ENCODE results near the gene ARHGEF18. TPM values are rescaled to one million over a fixed set of nuclear protein-coding genes. Genes with fewer than 3 reads are reported as not detected.

Gene ARHGEF18
- total RNA-seq, 6 donors from 2014 or later: 56.1 to 106 (median 66.0) TPM

DNA sequence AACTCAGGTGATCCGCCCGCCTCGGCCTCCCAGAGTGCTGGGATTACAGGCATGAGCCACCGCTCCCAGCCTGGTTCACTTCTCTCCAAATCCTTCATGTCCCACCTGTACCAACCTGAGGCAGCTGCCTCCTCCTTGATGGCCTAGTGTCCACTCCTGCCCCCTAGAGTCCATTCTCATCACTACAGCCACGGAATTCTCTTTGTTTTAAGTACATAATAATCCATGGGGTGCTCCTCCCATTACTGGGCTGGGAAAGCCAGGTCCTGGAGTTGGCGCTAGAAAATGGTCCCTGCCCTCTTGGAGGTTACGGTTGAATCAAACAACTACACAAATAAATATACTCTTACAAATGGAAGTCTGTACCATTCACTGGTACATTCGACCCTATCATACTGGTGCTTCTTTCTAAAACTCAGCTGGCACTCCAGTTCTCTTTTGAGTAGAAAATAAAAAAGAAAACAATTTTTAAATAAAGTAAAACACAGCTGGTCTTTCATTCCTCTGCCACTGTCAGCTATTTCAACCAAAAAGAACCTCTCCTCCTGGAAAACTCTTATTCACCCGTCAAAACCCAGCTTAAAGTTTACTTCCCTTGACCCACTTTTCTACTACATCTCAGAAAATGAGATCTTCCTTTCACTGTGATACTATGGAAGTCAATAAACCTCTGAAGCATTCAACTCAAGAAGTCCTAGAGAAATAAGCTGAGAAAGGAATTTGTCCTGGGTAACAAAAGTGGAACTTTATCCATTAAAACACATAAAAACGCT, 22.4 kb upstream of the ARHGEF18 start:
- Histone ChIP-seq H3K27ac (no peak overlapping the region), H3K36me3 (no peaks in the 10 kb centered on the region), H3K4me1 (no peaks in the 10 kb centered on the region), H3K9me3 (no peaks in the 10 kb centered on the region), H3K4me3 (no peak overlapping the region), H3K27me3 (no peaks in the 10 kb centered on the region)
- TF ChIP-seq, protein P1, sequence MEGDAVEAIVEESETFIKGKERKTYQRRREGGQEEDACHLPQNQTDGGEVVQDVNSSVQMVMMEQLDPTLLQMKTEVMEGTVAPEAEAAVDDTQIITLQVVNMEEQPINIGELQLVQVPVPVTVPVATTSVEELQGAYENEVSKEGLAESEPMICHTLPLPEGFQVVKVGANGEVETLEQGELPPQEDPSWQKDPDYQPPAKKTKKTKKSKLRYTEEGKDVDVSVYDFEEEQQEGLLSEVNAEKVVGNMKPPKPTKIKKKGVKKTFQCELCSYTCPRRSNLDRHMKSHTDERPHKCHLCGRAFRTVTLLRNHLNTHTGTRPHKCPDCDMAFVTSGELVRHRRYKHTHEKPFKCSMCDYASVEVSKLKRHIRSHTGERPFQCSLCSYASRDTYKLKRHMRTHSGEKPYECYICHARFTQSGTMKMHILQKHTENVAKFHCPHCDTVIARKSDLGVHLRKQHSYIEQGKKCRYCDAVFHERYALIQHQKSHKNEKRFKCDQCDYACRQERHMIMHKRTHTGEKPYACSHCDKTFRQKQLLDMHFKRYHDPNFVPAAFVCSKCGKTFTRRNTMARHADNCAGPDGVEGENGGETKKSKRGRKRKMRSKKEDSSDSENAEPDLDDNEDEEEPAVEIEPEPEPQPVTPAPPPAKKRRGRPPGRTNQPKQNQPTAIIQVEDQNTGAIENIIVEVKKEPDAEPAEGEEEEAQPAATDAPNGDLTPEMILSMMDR (IDR thresholded peaks at IDR 0.05): peak in 4 of 6 experiments; percentile 25 to 41 (median 34)
- TF ChIP-seq POLR2AphosphoS5 (IDR thresholded peaks at IDR 0.05) (no peak), EP300 (IDR thresholded peaks at IDR 0.05) (no peak)
- 75 to 77% methylated on average over 10 of the region's 10 CpGs for WGBS, 2 donors
- DNase-seq: no peak
- ATAC-seq (ENCODE audit: low FRiP score in 2 of 2): peak in 1 of 2 donors; percentile 19

DNA sequence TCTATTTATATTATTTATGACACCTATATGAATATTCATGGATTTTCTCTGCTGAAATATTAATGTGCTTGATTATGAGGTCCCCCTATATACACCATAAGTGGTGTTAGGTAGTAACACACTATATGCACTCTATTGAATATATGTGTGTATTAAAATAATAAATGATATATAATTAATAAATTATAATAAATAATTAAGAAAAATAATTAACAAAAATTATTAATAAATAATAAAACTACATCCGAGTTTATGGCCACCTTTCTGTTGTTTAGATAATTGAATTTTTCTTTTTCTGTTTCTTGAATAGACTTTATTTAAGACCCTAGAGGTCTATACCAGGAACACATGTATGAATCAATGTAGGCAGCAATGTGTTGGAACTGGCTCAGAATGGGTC, 20.9 kb upstream of the ARHGEF18 start:
- 61 to 75% methylated on average over 1 of the region's 1 CpG for WGBS, 2 donors

DNA sequence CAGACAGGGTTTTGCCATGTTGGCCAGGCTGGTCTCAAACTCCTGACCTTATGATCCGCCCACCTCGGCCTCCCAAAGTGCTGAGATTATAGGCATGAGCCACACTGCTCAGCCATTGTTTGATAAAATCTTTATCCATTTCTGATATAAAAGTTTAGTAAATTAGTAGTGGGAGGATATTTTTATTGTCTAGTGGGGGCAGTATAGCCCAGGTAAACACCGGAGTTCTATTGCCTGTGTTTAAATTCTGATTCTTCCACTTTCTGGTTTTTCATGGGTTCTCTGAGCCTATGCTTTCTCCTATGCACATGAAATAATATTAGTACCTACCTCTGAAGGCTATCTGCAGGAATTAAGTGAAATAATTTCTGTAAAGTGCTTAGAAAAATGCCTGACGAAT, 20.1 kb upstream of the ARHGEF18 start:
- Histone ChIP-seq H3K9me3 (no peaks in the 10 kb centered on the region), H3K4me1 (peaks cover 0 to 4% (median 0%) of the 10 kb centered on the region in 4 donors), H3K27ac (no peak overlapping the region), H3K4me3 (no peak overlapping the region), H3K27me3 (no peaks in the 10 kb centered on the region), H3K36me3 (no peaks in the 10 kb centered on the region)
- no peak for TF ChIP-seq POLR2AphosphoS5 (IDR thresholded peaks at IDR 0.05)
- no peak for TF ChIP-seq POLR2A (IDR thresholded peaks at IDR 0.05)
- TF ChIP-seq, protein P1 (IDR thresholded peaks at IDR 0.05): no peak
- TF ChIP-seq EP300 (IDR thresholded peaks at IDR 0.05): no peak
- DNase-seq (no peak), ATAC-seq (ENCODE audit: low FRiP score in 2 of 2) (no peak)
- 84 to 89% methylated on average over 4 of the region's 4 CpGs for WGBS, 2 donors

More for the DNA sequence above, 20.9 kb upstream of the ARHGEF18 start:
- ATAC-seq (ENCODE audit: low FRiP score in 2 of 2) (no peak), DNase-seq (no peak)
- Histone ChIP-seq H3K27ac (no peak overlapping the region), H3K36me3 (no peaks in the 10 kb centered on the region), H3K9me3 (no peaks in the 10 kb centered on the region), H3K4me3 (no peak overlapping the region), H3K27me3 (no peaks in the 10 kb centered on the region), H3K4me1 (no peaks in the 10 kb centered on the region)
- TF ChIP-seq EP300 (IDR thresholded peaks at IDR 0.05) (no peak), POLR2A (IDR thresholded peaks at IDR 0.05) (no peak), POLR2AphosphoS5 (IDR thresholded peaks at IDR 0.05) (no peak)
- TF ChIP-seq, protein P1 (IDR thresholded peaks at IDR 0.05): no peak

DNA sequence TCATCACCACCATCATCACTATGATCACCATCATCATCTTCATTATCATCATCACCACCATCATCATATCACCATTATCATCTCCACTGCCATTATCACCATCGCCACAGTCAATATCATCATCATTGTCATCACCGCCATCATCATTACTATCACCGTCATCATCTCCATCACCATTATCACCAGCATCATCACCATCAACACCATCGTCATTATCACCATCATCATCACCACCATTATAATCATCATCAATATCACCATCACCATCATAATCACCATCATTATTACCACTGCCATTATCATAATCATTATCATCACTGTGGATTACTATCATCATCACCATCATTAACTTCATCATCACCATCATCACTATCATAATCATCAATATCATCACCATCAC, 17.3 kb upstream of the ARHGEF18 start:
- Histone ChIP-seq H3K36me3 (no peaks in the 10 kb centered on the region), H3K27ac (no peak overlapping the region), H3K27me3 (no peaks in the 10 kb centered on the region), H3K9me3 (no peaks in the 10 kb centered on the region), H3K4me1 (peaks cover 0 to 4% (median 0%) of the 10 kb centered on the region in 4 donors), H3K4me3 (no peak overlapping the region)
- 80 to 91% methylated on average over 4 of the region's 4 CpGs for WGBS, 2 donors
- no peak for ATAC-seq (ENCODE audit: low FRiP score in 2 of 2)
- DNase-seq: no peak
- TF ChIP-seq, protein P1 (IDR thresholded peaks at IDR 0.05): no peak
- TF ChIP-seq EP300 (IDR thresholded peaks at IDR 0.05) (no peak), POLR2A (IDR thresholded peaks at IDR 0.05) (no peak)

Data from upper lobe of left lung (tissue), 6 donors.